ENCODE results near the gene PRRX2. TPM values are rescaled to one million over a fixed set of nuclear protein-coding genes. Genes with fewer than 3 reads are reported as not detected.

The PRRX2 gene
- total and polyA plus RNA-seq, 2 of the 13 experiments (the other 11 are each of a cell fraction or from before 2014, with no cell fraction given), result 0.05 TPM; not detected in 1

DNA sequence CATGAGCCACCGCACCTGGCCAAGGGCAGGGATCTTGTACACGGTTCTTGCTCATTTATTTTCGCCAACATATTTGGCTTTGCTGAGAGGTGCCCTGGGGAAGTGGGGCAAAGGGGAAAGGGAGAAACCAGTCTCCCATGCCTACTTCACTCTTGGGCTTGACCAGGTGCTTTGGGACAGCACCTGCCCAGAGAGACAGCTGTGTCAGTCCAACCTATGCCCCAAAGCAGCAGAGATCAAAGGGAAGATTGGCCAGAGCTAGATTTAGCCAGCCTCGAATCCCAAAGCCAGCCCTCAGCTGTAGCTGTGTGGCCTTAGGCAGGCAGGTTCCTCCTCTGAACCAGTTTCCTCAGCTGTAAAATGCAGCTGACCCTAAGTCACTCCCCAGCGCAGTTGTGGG is 89.7 kb downstream of the PRRX2 start:
- no peak for DNase-seq (ENCODE audit: low spot score)
- no peaks in the 10 kb centered on the region for H3K36me3 ChIP-seq (replicated peaks in 1 of 2; ENCODE audit: control insufficient read depth in 1 of 2, insufficient read depth in 2 of 2, low read length in 2 of 2)
- H4K20me1 ChIP-seq (ENCODE audit: insufficient read depth, low read length), result no peaks in the 10 kb centered on the region
- H3K4me1 ChIP-seq (ENCODE audit: insufficient read depth, low read length), result peaks cover 17% of the 10 kb centered on the region
- ChIA-PET POLR2A (no interaction called here), CTCF (ENCODE audit: low intra/inter-chr PET ratio, low total read pairs) (no interaction called here)
- 39% methylated on average over 5 of the region's 5 CpGs for WGBS (ENCODE audit: low lambda C conversion rate)
- no peaks in the 10 kb centered on the region for H3K9me3 ChIP-seq (ENCODE audit: low read length)
- H3K79me2 ChIP-seq (ENCODE audit: insufficient read depth, low read length), result no peaks in the 10 kb centered on the region
- intact Hi-C loops (cut with micrococcal nuclease; ENCODE audit: unreplicated experiment) (no loop called here), in situ Hi-C loops (cut with HindIII; ENCODE audit: extremely low pct_ligation_motif_present, low pct_unique_long_range_greater_than_20kb) (no loop called here)
- no peak for FAIRE-seq
- no peak for TF ChIP-seq ZNF101 (CRISPR knock-in tag; IDR thresholded peaks at IDR 0.05; ENCODE audit: borderline replicate concordance, low read depth)
- no peak for TF ChIP-seq ZNF850 (CRISPR knock-in tag; conservative IDR thresholded peaks at IDR 0.05)
- no peak for TF ChIP-seq KMT2A (CRISPR knock-in tag; IDR thresholded peaks at IDR 0.05)
- no peak for TF ChIP-seq NR2F2 (IDR thresholded peaks at IDR 0.05; ENCODE audit: borderline replicate concordance, low read depth)
- TF ChIP-seq ASH2L (IDR thresholded peaks at IDR 0.05; ENCODE audit: insufficient read length, low read depth, low read length), result no peak
- no peak for TF ChIP-seq FLYWCH1 (CRISPR knock-in tag; IDR thresholded peaks at IDR 0.05)
- no peak for TF ChIP-seq HHEX (CRISPR knock-in tag; IDR thresholded peaks at IDR 0.05)
- TF ChIP-seq ATM (IDR thresholded peaks at IDR 0.05; ENCODE audit: borderline replicate concordance), result no peak
- TF ChIP-seq FOXA1 (IDR thresholded peaks at IDR 0.05), result no peak
- no peak for TF ChIP-seq FOXA1 (CRISPR knock-in tag; IDR thresholded peaks at IDR 0.05)
- TF ChIP-seq, protein P1, sequence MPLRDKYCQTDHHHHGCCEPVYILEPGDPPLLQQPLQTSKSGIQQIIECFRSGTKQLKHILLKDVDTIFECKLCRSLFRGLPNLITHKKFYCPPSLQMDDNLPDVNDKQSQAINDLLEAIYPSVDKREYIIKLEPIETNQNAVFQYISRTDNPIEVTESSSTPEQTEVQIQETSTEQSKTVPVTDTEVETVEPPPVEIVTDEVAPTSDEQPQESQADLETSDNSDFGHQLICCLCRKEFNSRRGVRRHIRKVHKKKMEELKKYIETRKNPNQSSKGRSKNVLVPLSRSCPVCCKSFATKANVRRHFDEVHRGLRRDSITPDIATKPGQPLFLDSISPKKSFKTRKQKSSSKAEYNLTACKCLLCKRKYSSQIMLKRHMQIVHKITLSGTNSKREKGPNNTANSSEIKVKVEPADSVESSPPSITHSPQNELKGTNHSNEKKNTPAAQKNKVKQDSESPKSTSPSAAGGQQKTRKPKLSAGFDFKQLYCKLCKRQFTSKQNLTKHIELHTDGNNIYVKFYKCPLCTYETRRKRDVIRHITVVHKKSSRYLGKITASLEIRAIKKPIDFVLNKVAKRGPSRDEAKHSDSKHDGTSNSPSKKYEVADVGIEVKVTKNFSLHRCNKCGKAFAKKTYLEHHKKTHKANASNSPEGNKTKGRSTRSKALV (CRISPR knock-in tag; IDR thresholded peaks at IDR 0.05), result no peak
- no peak for TF ChIP-seq SIN3A (IDR thresholded peaks at IDR 0.05; ENCODE audit: borderline replicate concordance, low read depth, low read length)
- no peak for TF ChIP-seq ZNF510 (CRISPR knock-in tag; IDR thresholded peaks at IDR 0.05; ENCODE audit: low read depth)
- TF ChIP-seq NFE2L1 (CRISPR knock-in tag; IDR thresholded peaks at IDR 0.05; ENCODE audit: borderline replicate concordance), result no peak
- TF ChIP-seq, protein P2, sequence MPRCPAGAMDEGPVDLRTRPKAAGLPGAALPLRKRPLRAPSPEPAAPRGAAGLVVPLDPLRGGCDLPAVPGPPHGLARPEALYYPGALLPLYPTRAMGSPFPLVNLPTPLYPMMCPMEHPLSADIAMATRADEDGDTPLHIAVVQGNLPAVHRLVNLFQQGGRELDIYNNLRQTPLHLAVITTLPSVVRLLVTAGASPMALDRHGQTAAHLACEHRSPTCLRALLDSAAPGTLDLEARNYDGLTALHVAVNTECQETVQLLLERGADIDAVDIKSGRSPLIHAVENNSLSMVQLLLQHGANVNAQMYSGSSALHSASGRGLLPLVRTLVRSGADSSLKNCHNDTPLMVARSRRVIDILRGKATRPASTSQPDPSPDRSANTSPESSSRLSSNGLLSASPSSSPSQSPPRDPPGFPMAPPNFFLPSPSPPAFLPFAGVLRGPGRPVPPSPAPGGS (CRISPR knock-in tag; IDR thresholded peaks at IDR 0.05), result no peak
- TF ChIP-seq ATAD3A (CRISPR knock-in tag; IDR thresholded peaks at IDR 0.05), result no peak
- TF ChIP-seq, protein P3, sequence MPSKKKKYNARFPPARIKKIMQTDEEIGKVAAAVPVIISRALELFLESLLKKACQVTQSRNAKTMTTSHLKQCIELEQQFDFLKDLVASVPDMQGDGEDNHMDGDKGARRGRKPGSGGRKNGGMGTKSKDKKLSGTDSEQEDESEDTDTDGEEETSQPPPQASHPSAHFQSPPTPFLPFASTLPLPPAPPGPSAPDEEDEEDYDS (CRISPR knock-in tag; IDR thresholded peaks at IDR 0.05), result no peak
- no peak for TF ChIP-seq RBAK (CRISPR knock-in tag; IDR thresholded peaks at IDR 0.05)
- H3K4me3 ChIP-seq (replicated peaks in 1 of 3; ENCODE audit: insufficient read depth in 1 of 3, low read depth in 2 of 3, low read length in 3 of 3), result no peak overlapping the region
- no peak overlapping the region for H3K27ac ChIP-seq (ENCODE audit: extremely low read length, insufficient read depth, low read length)
- no peak for ATAC-seq
- no peak overlapping the region for H2AFZ ChIP-seq (ENCODE audit: low read length)
- no peak overlapping the region for H3K9ac ChIP-seq (ENCODE audit: insufficient read depth, low read depth, low read length)
- H3K4me2 ChIP-seq (ENCODE audit: low read depth, low read length), result no peak overlapping the region
- H3K27me3 ChIP-seq (ENCODE audit: control insufficient read depth in 1 of 2, insufficient read depth in 2 of 2, low read length in 2 of 2), result peaks cover 8 to 55% of the 10 kb centered on the region in 2 experiments
- BruUV-seq (replicated peaks), result no TSS peak

All from HepG2 (cell line).